ENCODE measurements around the gene LCN15.

LCN15 gene

GRCh38 chr9:136725612-136726011 lies 38.7 kb downstream of the LCN15 start:
- Histone ChIP-seq H3K27ac (ENCODE audit: low read depth, low read length) (no peak overlapping the region), H3K4me1 (ENCODE audit: control insufficient read depth, insufficient read depth, low read length) (peaks cover 24% of the 10 kb centered on the region; the same call in 1 of the 2 replicates), H3K27me3 (ENCODE audit: control insufficient read depth, insufficient read depth, low read length) (peaks cover 7% of the 10 kb centered on the region; the same call in 1 of the 2 replicates), H3K36me3 (ENCODE audit: control insufficient read depth, insufficient read depth, low read length) (peaks cover 54% of the 10 kb centered on the region), H3K9ac (ENCODE audit: low read length) (peak overlapping the region; percentile 5), H3K9me3 (ENCODE audit: control insufficient read depth, insufficient read depth, low read depth, low read length) (no peaks in the 10 kb centered on the region), H3K4me3 (ENCODE audit: low read depth, low read length) (peak overlapping the region; percentile 99; the same call in 1 of the 2 replicates)

- Histone ChIP-seq H3K27me3 (ENCODE audit: control insufficient read depth, insufficient read depth, low read length) (peaks cover 7% of the 10 kb centered on the region; the same call in 1 of the 2 replicates), H3K9me3 (ENCODE audit: control insufficient read depth, insufficient read depth, low read depth, low read length) (no peaks in the 10 kb centered on the region), H3K9ac (ENCODE audit: low read length) (no peak overlapping the region), H3K4me3 (ENCODE audit: low read depth, low read length) (no peak overlapping the region), H3K4me1 (ENCODE audit: control insufficient read depth, insufficient read depth, low read length) (peaks cover 27% of the 10 kb centered on the region; the same call in 1 of the 2 replicates), H3K27ac (ENCODE audit: low read depth, low read length) (no peak overlapping the region), H3K36me3 (ENCODE audit: control insufficient read depth, insufficient read depth, low read length) (peaks cover 54% of the 10 kb centered on the region)
These were observed 39.5 kb downstream of the LCN15 start for GRCh38 chr9:136724772-136725171.

- peaks cover 27% of the 10 kb centered on the region; the same call in 1 of the 2 replicates for H3K4me1 ChIP-seq (ENCODE audit: control insufficient read depth, insufficient read depth, low read length)
- H3K9ac ChIP-seq (ENCODE audit: low read length) = no peak overlapping the region
- H3K9me3 ChIP-seq (ENCODE audit: control insufficient read depth, insufficient read depth, low read depth, low read length) = no peaks in the 10 kb centered on the region
- H3K27ac ChIP-seq (ENCODE audit: low read depth, low read length) = no peak overlapping the region
- no peak overlapping the region for H3K4me3 ChIP-seq (ENCODE audit: low read depth, low read length)
- H3K27me3 ChIP-seq (ENCODE audit: control insufficient read depth, insufficient read depth, low read length) = 0 out of 2 replicates have a peak, but pooled peaks cover 2% of the 10 kb centered on the region
- H3K36me3 ChIP-seq (ENCODE audit: control insufficient read depth, insufficient read depth, low read length) = peaks cover 54% of the 10 kb centered on the region
These were observed 40.3 kb downstream of the LCN15 start for GRCh38 chr9:136723989-136724388.

GRCh38 chr9:136723362-136723976 lies 40.8 kb downstream of the LCN15 start:
- Histone ChIP-seq H3K9me3 (ENCODE audit: control insufficient read depth, insufficient read depth, low read depth, low read length) (no peaks in the 10 kb centered on the region), H3K36me3 (ENCODE audit: control insufficient read depth, insufficient read depth, low read length) (peaks cover 54% of the 10 kb centered on the region), H3K9ac (ENCODE audit: low read length) (no peak overlapping the region), H3K4me3 (ENCODE audit: low read depth, low read length) (no peak overlapping the region), H3K4me1 (ENCODE audit: control insufficient read depth, insufficient read depth, low read length) (peaks cover 24% of the 10 kb centered on the region; the same call in 1 of the 2 replicates), H3K27ac (ENCODE audit: low read depth, low read length) (no peak overlapping the region), H3K27me3 (ENCODE audit: control insufficient read depth, insufficient read depth, low read length) (no peaks in the 10 kb centered on the region)

- H3K27me3 ChIP-seq (ENCODE audit: control insufficient read depth, insufficient read depth, low read length) = no peaks in the 10 kb centered on the region
- peaks cover 54% of the 10 kb centered on the region for H3K36me3 ChIP-seq (ENCODE audit: control insufficient read depth, insufficient read depth, low read length)
- peaks cover 24% of the 10 kb centered on the region; the same call in 1 of the 2 replicates for H3K4me1 ChIP-seq (ENCODE audit: control insufficient read depth, insufficient read depth, low read length)
- H3K9ac ChIP-seq (ENCODE audit: low read length) = no peak overlapping the region
- H3K4me3 ChIP-seq (ENCODE audit: low read depth, low read length) = no peak overlapping the region
- H3K9me3 ChIP-seq (ENCODE audit: control insufficient read depth, insufficient read depth, low read depth, low read length) = no peaks in the 10 kb centered on the region
- no peak overlapping the region for H3K27ac ChIP-seq (ENCODE audit: low read depth, low read length)
These were observed 41.4 kb downstream of the LCN15 start for GRCh38 chr9:136722969-136723356.

- no peaks in the 10 kb centered on the region for H3K27me3 ChIP-seq (ENCODE audit: control insufficient read depth, insufficient read depth, low read length)
- H3K9me3 ChIP-seq (ENCODE audit: control insufficient read depth, insufficient read depth, low read depth, low read length) = no peaks in the 10 kb centered on the region
- H3K36me3 ChIP-seq (ENCODE audit: control insufficient read depth, insufficient read depth, low read length) = peaks cover 57% of the 10 kb centered on the region
- no peak overlapping the region for H3K27ac ChIP-seq (ENCODE audit: low read depth, low read length)
- H3K4me1 ChIP-seq (ENCODE audit: control insufficient read depth, insufficient read depth, low read length) = peaks cover 24% of the 10 kb centered on the region; the same call in 1 of the 2 replicates
- no peak overlapping the region for H3K9ac ChIP-seq (ENCODE audit: low read length)
- H3K4me3 ChIP-seq (ENCODE audit: low read depth, low read length) = no peak overlapping the region
These were observed 42.0 kb downstream of the LCN15 start for GRCh38 chr9:136722093-136722968.

- no peaks in the 10 kb centered on the region for H3K27me3 ChIP-seq (ENCODE audit: control insufficient read depth, insufficient read depth, low read length)
- H3K4me1 ChIP-seq (ENCODE audit: control insufficient read depth, insufficient read depth, low read length) = peaks cover 20% of the 10 kb centered on the region; the same call in 1 of the 2 replicates
- H3K4me3 ChIP-seq (ENCODE audit: low read depth, low read length) = no peak overlapping the region
- no peak overlapping the region for H3K9ac ChIP-seq (ENCODE audit: low read length)
- H3K27ac ChIP-seq (ENCODE audit: low read depth, low read length) = no peak overlapping the region
- H3K9me3 ChIP-seq (ENCODE audit: control insufficient read depth, insufficient read depth, low read depth, low read length) = no peaks in the 10 kb centered on the region
- peaks cover 53% of the 10 kb centered on the region for H3K36me3 ChIP-seq (ENCODE audit: control insufficient read depth, insufficient read depth, low read length)
These were observed 42.8 kb downstream of the LCN15 start for GRCh38 chr9:136721339-136722092.

GRCh38 chr9:136720898-136721338 lies 43.4 kb downstream of the LCN15 start:
- H3K36me3 ChIP-seq (ENCODE audit: control insufficient read depth, insufficient read depth, low read length) = peaks cover 47% of the 10 kb centered on the region
- H3K9ac ChIP-seq (ENCODE audit: low read length) = no peak overlapping the region
- no peaks in the 10 kb centered on the region for H3K9me3 ChIP-seq (ENCODE audit: control insufficient read depth, insufficient read depth, low read depth, low read length)
- no peak overlapping the region for H3K27ac ChIP-seq (ENCODE audit: low read depth, low read length)
- no peak overlapping the region for H3K4me3 ChIP-seq (ENCODE audit: low read depth, low read length)
- H3K4me1 ChIP-seq (ENCODE audit: control insufficient read depth, insufficient read depth, low read length) = peaks cover 14% of the 10 kb centered on the region; the same call in 1 of the 2 replicates
- no peaks in the 10 kb centered on the region for H3K27me3 ChIP-seq (ENCODE audit: control insufficient read depth, insufficient read depth, low read length)

GRCh38 chr9:136720251-136720897 lies 43.9 kb downstream of the LCN15 start:
- Histone ChIP-seq H3K27ac (ENCODE audit: low read depth, low read length) (no peak overlapping the region), H3K27me3 (ENCODE audit: control insufficient read depth, insufficient read depth, low read length) (no peaks in the 10 kb centered on the region), H3K4me1 (ENCODE audit: control insufficient read depth, insufficient read depth, low read length) (peaks cover 8% of the 10 kb centered on the region; the same call in 1 of the 2 replicates), H3K4me3 (ENCODE audit: low read depth, low read length) (no peak overlapping the region), H3K9ac (ENCODE audit: low read length) (no peak overlapping the region), H3K9me3 (ENCODE audit: control insufficient read depth, insufficient read depth, low read depth, low read length) (no peaks in the 10 kb centered on the region), H3K36me3 (ENCODE audit: control insufficient read depth, insufficient read depth, low read length) (peaks cover 41% of the 10 kb centered on the region)

GRCh38 chr9:136719195-136719880 lies 45.0 kb downstream of the LCN15 start:
- peaks cover 8% of the 10 kb centered on the region; the same call in 1 of the 2 replicates for H3K4me1 ChIP-seq (ENCODE audit: control insufficient read depth, insufficient read depth, low read length)
- peaks cover 32% of the 10 kb centered on the region for H3K36me3 ChIP-seq (ENCODE audit: control insufficient read depth, insufficient read depth, low read length)
- H3K9me3 ChIP-seq (ENCODE audit: control insufficient read depth, insufficient read depth, low read depth, low read length) = no peaks in the 10 kb centered on the region
- no peak overlapping the region for H3K4me3 ChIP-seq (ENCODE audit: low read depth, low read length)
- H3K27me3 ChIP-seq (ENCODE audit: control insufficient read depth, insufficient read depth, low read length) = no peaks in the 10 kb centered on the region
- H3K9ac ChIP-seq (ENCODE audit: low read length) = no peak overlapping the region
- H3K27ac ChIP-seq (ENCODE audit: low read depth, low read length) = no peak overlapping the region
